ENCODE data around the gene FHIP1B. TPM values are rescaled to one million over a fixed set of nuclear protein-coding genes. Genes with fewer than 3 reads are reported as not detected.
A peak's percentile ranks its signal among the peaks of the same experiment; 100 is the strongest.
"Not testable (repeated sequence)": the region's sequence is repeated elsewhere in the genome, so short reads cannot be mapped to it uniquely, and the experiment has no call there.

Gene FHIP1B
- 46.6 to 47.0 TPM (median 46.7 TPM) in 3 replicates for total RNA-seq

DNA sequence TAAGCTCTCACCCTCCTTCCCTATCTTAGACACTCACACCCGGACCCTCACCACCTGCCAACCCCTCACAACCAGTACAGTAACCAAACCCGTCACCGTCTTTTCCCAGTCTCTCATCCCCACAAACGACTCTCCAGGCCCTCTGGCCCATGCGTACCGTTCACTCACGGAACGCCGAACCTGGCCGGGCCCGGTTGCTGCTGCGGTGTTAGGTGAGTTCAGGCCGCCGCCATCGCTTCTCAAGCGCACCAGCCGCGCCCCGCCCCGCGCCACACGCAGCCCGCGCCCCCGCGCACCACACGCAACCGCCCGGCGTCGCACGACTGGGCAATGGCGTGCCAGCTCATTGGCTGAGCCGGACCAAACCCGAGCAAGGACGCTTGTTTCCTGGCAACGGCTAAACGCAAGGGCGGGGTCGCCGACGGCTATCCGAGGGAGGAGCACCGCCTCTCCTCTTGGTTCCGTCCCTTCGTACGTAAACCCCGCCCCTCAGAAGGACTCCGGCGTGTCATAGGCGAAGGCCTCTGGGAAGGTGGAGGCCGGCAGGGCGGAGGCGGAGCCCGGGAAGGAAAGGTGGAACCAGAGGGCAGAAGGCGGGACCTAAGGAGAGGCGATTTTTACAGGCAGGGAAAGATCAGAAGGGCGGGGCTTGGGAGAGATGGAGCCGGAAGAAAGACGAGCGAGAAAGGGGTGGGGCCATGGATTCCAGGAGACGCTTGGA lies at the start of gene FHIP1B:
Gene FHIP1B (minus strand): TSS at position 250 of the 721 bp plus-strand sequence. CDS start 10,120 bp downstream, outside the sequence.
- Mint-ChIP-seq H3K27ac (peak within 1 kb of the TSS; percentile 99), H3K9me3 (no peaks in the 10 kb centered on the region), H3K4me3 (peak within 1 kb of the TSS; percentile 98), H3K27me3 (ENCODE audit: low read depth) (peaks cover 3% of the 10 kb centered on the region), H3K4me1 (peaks cover 17% of the 10 kb centered on the region), H3K36me3 (no peaks in the 10 kb centered on the region)
- peak; percentile 97 to 99 for DNase-seq (ENCODE audit: low spot score in 2 of 2, unreplicated experiment in 2 of 2)
- TF ChIP-seq, protein P1, sequence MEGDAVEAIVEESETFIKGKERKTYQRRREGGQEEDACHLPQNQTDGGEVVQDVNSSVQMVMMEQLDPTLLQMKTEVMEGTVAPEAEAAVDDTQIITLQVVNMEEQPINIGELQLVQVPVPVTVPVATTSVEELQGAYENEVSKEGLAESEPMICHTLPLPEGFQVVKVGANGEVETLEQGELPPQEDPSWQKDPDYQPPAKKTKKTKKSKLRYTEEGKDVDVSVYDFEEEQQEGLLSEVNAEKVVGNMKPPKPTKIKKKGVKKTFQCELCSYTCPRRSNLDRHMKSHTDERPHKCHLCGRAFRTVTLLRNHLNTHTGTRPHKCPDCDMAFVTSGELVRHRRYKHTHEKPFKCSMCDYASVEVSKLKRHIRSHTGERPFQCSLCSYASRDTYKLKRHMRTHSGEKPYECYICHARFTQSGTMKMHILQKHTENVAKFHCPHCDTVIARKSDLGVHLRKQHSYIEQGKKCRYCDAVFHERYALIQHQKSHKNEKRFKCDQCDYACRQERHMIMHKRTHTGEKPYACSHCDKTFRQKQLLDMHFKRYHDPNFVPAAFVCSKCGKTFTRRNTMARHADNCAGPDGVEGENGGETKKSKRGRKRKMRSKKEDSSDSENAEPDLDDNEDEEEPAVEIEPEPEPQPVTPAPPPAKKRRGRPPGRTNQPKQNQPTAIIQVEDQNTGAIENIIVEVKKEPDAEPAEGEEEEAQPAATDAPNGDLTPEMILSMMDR (IDR thresholded peaks at IDR 0.05; ENCODE audit: unreplicated experiment), result no peak

DNA sequence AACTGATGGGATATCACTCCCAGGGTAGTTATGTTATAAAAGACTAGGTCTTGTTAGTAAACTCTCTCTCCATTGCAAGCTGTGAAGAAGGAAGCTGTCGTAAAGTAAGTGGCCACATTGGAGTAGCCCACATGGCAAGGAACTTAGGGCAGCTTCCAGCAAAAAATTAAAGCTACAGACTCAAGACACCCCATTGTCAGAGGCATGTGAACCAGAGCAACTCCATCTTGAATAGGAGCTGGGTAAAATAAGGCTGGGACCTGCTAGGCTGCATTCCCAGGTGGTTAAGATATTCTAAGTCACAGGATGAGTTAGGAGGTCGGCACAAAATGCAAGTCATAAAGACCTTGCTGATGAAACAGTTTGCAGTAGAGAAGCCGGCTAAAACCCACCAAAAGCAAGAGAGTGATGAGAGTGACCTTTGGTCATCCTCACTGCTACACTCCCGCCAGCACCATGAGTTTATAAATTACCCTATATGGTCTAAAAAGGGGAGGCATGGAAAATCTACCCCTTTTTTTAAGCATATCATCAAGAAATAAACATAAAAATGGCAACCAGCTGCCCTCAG lies 49.1 kb upstream of the FHIP1B start:
- Mint-ChIP-seq H3K4me1 (peaks cover 33% of the 10 kb centered on the region), H3K36me3 (peaks cover 4% of the 10 kb centered on the region), H3K27me3 (ENCODE audit: low read depth) (no peaks in the 10 kb centered on the region), H3K27ac (no peak overlapping the region), H3K4me3 (no peak overlapping the region), H3K9me3 (peaks cover 5% of the 10 kb centered on the region)
- TF ChIP-seq, protein P1 (IDR thresholded peaks at IDR 0.05; ENCODE audit: unreplicated experiment), result no peak
- DNase-seq (ENCODE audit: low spot score in 2 of 2, unreplicated experiment in 2 of 2), result no peak

DNA sequence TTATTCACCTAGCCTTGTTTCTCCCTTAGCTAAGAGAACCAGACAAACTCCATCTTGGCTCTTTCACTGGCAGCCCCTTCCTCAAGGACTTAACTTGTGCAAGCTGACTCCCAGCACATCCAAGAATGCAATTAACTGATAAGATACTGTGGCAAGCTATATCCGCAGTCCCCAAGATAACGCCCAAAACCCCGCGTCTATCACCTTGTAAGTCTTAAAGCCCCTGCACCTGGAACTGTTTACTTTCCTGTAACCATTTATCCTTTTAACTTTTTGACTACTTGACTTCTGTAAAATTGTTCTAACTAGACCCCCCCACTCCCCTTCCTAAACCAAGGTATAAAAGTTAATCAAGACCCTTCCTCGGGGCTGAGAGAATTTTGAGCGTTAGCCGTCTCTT lies 46.4 kb upstream of the FHIP1B start:
- not testable (repeated sequence) for DNase-seq (ENCODE audit: low spot score in 2 of 2, unreplicated experiment in 2 of 2); H3K36me3 Mint-ChIP-seq; H3K27ac Mint-ChIP-seq; H3K4me3 Mint-ChIP-seq; H3K27me3 Mint-ChIP-seq (ENCODE audit: low read depth)
- Mint-ChIP-seq H3K4me1 (peaks cover 21% of the 10 kb centered on the region), H3K9me3 (peaks cover 15% of the 10 kb centered on the region)

DNA sequence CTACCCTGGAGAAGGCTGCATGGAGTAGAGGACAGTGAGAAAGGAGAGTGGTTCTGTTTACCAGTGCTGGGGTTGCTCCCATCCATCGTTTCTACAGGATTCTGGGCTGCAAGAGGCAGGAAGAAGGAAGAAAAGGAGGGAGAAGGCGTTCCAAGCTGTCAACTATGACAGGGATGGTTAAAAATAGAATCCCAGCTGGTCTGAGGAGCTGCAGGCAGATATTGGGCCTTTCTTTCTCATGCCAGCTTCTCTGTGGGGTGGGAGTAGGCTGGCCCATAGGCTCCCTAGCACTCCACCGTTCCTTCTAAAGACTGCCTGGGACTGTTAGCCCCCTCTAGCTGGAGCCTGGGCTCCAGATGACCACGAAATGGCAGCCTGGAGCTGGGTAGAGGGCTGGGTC lies 38.8 kb upstream of the FHIP1B start:
- Mint-ChIP-seq H3K27me3 (ENCODE audit: low read depth) (no peaks in the 10 kb centered on the region), H3K36me3 (peaks cover 3% of the 10 kb centered on the region)
- DNase-seq (ENCODE audit: low spot score in 2 of 2, unreplicated experiment in 2 of 2), result no peak

DNA sequence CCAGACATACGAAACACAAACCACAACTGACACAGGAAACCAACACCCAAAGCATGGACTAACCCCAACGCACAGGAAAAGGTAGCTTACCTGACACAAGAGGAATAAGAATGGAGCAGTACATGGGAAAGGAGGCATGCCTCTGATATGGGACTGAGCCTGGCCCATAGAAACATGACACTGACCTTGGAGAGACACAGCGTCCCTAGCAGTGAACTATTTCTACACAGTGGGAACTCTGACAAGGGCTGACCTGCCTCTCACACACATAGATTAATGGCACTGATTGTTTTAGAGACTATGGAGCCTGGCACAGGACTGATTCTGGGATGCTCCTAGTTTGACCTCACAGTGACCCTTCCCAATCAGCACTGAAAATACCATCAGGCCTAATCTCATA lies 37.2 kb upstream of the FHIP1B start:
- H3K27ac Mint-ChIP-seq, result no peak overlapping the region
- H3K4me3 Mint-ChIP-seq, result no peak overlapping the region
- no peak for DNase-seq (ENCODE audit: low spot score in 2 of 2, unreplicated experiment in 2 of 2)
- TF ChIP-seq, protein P1 (IDR thresholded peaks at IDR 0.05; ENCODE audit: unreplicated experiment), result no peak
- H3K36me3 Mint-ChIP-seq, result no peaks in the 10 kb centered on the region
- peaks cover 13% of the 10 kb centered on the region for H3K9me3 Mint-ChIP-seq
- no peaks in the 10 kb centered on the region for H3K27me3 Mint-ChIP-seq (ENCODE audit: low read depth)
- H3K4me1 Mint-ChIP-seq, result peaks cover 5% of the 10 kb centered on the region

More for the DNA sequence above, 38.8 kb upstream of the FHIP1B start:
- H3K27ac Mint-ChIP-seq, result no peak overlapping the region
- H3K4me1 Mint-ChIP-seq, result peaks cover 5% of the 10 kb centered on the region
- H3K4me3 Mint-ChIP-seq, result no peak overlapping the region
- H3K9me3 Mint-ChIP-seq, result peaks cover 20% of the 10 kb centered on the region
- TF ChIP-seq, protein P1 (IDR thresholded peaks at IDR 0.05; ENCODE audit: unreplicated experiment), result no peak

DNA sequence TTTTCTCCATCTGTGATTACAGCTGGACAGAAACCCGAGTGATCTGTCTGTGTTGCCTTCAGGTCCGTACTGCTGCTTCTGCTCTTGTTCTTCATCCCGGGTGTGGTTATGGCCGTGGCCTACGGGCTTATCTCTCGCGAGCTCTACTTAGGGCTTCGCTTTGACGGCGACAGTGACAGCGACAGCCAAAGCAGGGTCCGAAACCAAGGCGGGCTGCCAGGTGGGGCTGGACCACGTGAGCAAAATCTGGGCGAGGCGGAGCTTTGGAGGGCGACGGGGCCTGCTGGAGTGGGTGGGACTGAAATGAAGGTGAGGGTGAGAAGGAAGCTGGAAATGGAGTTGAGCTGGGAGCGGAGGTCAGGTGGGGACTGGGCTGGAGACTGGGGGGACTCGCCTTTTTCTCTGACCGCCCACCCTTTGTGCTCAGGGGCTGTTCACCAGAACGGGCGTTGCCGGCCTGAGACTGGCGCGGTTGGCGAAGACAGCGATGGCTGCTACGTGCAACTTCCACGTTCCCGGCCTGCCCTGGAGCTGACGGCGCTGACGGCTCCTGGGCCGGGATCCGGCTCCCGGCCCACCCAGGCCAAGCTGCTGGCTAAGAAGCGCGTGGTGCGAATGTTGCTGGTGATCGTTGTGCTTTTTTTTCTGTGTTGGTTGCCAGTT lies 36.3 kb upstream of the FHIP1B start:
- H3K4me3 Mint-ChIP-seq, result no peak overlapping the region
- no peak for DNase-seq (ENCODE audit: low spot score in 2 of 2, unreplicated experiment in 2 of 2)
- H3K9me3 Mint-ChIP-seq, result peaks cover 4% of the 10 kb centered on the region
- H3K27me3 Mint-ChIP-seq (ENCODE audit: low read depth), result no peaks in the 10 kb centered on the region
- H3K4me1 Mint-ChIP-seq, result peaks cover 5% of the 10 kb centered on the region
- TF ChIP-seq, protein P1 (IDR thresholded peaks at IDR 0.05; ENCODE audit: unreplicated experiment), result no peak
- no peaks in the 10 kb centered on the region for H3K36me3 Mint-ChIP-seq
- no peak overlapping the region for H3K27ac Mint-ChIP-seq
